ENCODE data around the gene SYNPO. TPM values are rescaled to one million over a fixed set of nuclear protein-coding genes. Genes with fewer than 3 reads are reported as not detected.

SYNPO gene
- polyA plus RNA-seq, 1 of the 3 experiments (the other 2 are of a cell fraction) = 5.1 TPM

DNA sequence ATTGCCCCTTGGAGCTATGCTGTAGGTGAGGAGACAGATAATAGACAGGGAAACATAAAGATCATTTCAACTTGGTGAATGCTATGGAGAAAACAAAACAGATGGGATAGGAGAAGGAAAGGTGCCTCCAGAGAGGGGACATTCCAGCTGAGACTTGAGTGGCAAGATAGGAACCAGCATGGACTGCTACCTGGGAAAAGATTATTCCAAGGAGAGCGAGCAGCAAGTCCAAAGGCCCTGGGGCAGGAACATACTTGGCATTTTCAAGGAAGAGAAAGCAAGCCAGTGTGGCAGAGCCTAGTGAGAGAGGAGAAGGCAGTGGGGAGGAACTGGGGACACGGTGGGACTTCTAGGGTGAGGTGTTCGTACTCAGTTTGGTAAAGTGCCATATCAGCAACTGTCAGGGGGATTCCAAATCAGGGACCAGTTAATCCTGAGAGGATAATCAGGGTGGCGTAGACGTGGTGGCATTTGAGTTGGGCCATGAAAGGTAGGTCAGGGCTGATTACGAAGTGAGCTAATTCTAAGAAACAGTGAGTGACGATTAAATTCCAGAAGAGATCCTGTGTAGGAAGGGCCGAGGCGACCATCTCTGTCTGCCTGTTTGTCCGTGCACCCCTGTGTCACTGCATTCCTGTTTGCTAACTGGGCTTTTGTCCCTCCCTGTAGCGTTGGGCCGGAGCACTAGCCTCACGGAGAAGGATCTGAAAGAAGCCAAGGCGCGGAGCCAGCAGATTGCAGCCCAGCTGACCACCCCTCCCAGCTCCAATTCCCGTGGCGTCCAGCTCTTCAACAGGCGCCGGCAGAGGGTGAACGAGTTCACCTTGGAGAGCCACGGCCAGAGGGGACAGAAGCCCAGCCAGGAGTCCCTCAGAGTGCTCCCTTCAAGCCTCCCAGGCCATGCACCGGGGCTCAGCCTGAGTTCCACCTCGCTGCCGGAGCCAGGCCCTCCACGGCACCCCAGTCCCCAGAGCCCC, 7.1 kb downstream of the SYNPO start:
- Histone ChIP-seq H4K20me1 (ENCODE audit: insufficient read depth) (no peaks in the 10 kb centered on the region; the same call in none of the 2 replicates), H3K4me3 (ENCODE audit: low read depth in 2 of 2, low read length in 1 of 2) (no peak overlapping the region), H3K36me3 (replicated peaks in 1 of 2; ENCODE audit: control insufficient read depth in 1 of 2, insufficient read depth in 2 of 2, low read length in 1 of 2) (peaks cover 11 to 33% of the 10 kb centered on the region in 2 experiments), H3K9ac (no peak overlapping the region), H3F3A (replicated peaks; ENCODE audit: insufficient read depth) (peaks cover 12% of the 10 kb centered on the region), H3K27ac (ENCODE audit: low read depth in 2 of 2, low read length in 1 of 2) (no peak overlapping the region), H3K4me1 (ENCODE audit: control insufficient read depth in 1 of 2, insufficient read depth in 2 of 2, low read depth in 1 of 2, low read length in 1 of 2) (peaks cover 33 to 56% of the 10 kb centered on the region in 2 experiments), H3K9me3 (no peaks in the 10 kb centered on the region), H2AFZ (ENCODE audit: low read depth) (no peak overlapping the region), H3K9me2 (no peaks in the 10 kb centered on the region), H3K4me2 (no peak overlapping the region), H3K27me3 (ENCODE audit: insufficient read depth) (no peaks in the 10 kb centered on the region), H3K79me2 (ENCODE audit: insufficient read depth) (peaks cover 43% of the 10 kb centered on the region)
- CTCF ChIA-PET = interaction anchor here (5.5 kb wide), 1 partner anchor 9 kb away, joined by 44 read pairs; no protein-coding TSS in a partner anchor
- WGBS (ENCODE audit: low lambda C conversion rate) = 96% methylated on average over 20 of the region's 25 CpGs
- POLR2A ChIA-PET = no interaction called here
- TF ChIP-seq, protein P1, sequence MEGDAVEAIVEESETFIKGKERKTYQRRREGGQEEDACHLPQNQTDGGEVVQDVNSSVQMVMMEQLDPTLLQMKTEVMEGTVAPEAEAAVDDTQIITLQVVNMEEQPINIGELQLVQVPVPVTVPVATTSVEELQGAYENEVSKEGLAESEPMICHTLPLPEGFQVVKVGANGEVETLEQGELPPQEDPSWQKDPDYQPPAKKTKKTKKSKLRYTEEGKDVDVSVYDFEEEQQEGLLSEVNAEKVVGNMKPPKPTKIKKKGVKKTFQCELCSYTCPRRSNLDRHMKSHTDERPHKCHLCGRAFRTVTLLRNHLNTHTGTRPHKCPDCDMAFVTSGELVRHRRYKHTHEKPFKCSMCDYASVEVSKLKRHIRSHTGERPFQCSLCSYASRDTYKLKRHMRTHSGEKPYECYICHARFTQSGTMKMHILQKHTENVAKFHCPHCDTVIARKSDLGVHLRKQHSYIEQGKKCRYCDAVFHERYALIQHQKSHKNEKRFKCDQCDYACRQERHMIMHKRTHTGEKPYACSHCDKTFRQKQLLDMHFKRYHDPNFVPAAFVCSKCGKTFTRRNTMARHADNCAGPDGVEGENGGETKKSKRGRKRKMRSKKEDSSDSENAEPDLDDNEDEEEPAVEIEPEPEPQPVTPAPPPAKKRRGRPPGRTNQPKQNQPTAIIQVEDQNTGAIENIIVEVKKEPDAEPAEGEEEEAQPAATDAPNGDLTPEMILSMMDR (IDR thresholded peaks at IDR 0.05) = no peak
- no peak for TF ChIP-seq YY1 (IDR thresholded peaks at IDR 0.05; ENCODE audit: low read depth)
- no peak for TF ChIP-seq GABPA (IDR thresholded peaks at IDR 0.05; ENCODE audit: low read depth)
- TF ChIP-seq FOXJ3 (CRISPR knock-in tag; IDR thresholded peaks at IDR 0.05) = no peak
- no peak for TF ChIP-seq CHD2 (IDR thresholded peaks at IDR 0.05; ENCODE audit: low read length, partially characterized antibody)
- TF ChIP-seq SMC3 (IDR thresholded peaks at IDR 0.05; ENCODE audit: low read depth, low read length) = no peak
- no peak for TF ChIP-seq FOXM1 (IDR thresholded peaks at IDR 0.05; ENCODE audit: low read depth)
- TF ChIP-seq, protein P2, sequence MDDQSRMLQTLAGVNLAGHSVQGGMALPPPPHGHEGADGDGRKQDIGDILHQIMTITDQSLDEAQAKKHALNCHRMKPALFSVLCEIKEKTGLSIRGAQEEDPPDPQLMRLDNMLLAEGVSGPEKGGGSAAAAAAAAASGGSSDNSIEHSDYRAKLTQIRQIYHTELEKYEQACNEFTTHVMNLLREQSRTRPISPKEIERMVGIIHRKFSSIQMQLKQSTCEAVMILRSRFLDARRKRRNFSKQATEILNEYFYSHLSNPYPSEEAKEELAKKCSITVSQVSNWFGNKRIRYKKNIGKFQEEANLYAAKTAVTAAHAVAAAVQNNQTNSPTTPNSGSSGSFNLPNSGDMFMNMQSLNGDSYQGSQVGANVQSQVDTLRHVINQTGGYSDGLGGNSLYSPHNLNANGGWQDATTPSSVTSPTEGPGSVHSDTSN (IDR thresholded peaks at IDR 0.05) = no peak
- no peak for TF ChIP-seq SIN3A (IDR thresholded peaks at IDR 0.05; ENCODE audit: borderline replicate concordance, low read depth, low read length)
- TF ChIP-seq ELF1 (IDR thresholded peaks at IDR 0.05) = no peak
- no peak for TF ChIP-seq RCOR1 (IDR thresholded peaks at IDR 0.05; ENCODE audit: low read length)
- no peak for TF ChIP-seq JUND (IDR thresholded peaks at IDR 0.05)
- no peak for TF ChIP-seq RAD21 (IDR thresholded peaks at IDR 0.05; ENCODE audit: low read length)
- TF ChIP-seq EZH2phosphoT487 (IDR thresholded peaks at IDR 0.05; ENCODE audit: borderline replicate concordance, low read depth) = no peak
- TF ChIP-seq NFIC (IDR thresholded peaks at IDR 0.05; ENCODE audit: borderline replicate concordance) = no peak
- no peak for TF ChIP-seq TAF1 (IDR thresholded peaks at IDR 0.05; ENCODE audit: borderline replicate concordance, low read depth, low read length)
- TF ChIP-seq FOSL2 (IDR thresholded peaks at IDR 0.05; ENCODE audit: borderline replicate concordance, low read depth) = no peak
- TF ChIP-seq TCF12 (IDR thresholded peaks at IDR 0.05) = no peak
- no peak for DNase-seq

All from SK-N-SH (cell line).